ENCODE data around the gene MACF1.
"Not testable (repeated sequence)": the region's sequence is repeated elsewhere in the genome, so short reads cannot be mapped to it uniquely, and the experiment has no call there.

The MACF1 gene

DNA sequence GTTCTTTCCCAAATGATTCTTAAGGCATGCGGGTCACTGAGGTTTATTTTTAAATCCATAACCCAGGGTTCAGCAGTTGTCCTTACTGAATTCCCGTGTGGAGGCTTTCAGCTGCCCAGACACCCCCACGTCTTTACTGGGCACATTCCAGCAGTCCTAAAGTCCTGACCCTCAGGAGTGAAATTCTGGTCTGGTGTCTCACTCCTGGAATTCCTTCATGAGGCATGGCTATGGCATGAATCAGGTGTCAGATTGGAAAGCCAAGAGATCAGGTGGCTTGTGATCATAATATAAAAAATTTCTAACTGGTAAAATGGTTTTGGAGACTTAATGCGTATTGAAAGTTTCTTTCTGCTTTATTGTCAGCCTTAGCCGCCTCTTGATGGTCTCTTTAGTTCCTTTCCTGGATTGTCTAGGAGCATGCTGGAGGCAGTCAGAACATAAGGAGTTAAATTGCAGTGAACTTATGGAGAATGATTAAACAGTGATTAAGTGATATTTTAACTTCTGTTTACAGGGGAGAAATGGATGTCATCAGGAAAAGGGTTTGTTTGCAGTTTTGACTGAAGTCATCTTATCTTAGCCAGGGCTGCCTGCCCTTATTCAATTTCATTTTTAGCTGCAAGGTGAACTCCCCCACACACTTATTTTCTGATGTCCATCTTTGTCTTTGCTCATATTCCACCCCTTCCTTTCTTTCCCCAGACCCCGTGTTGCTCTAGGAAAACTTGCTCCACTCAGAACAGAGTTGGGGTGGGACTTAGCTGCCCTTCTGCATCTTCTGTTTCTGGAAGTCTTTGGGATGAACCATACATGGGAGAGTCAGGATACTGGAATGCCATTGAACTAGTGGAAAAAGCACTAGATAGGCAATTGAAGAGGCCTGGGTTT is 25.7 kb upstream of the MACF1 start:
- FAIRE-seq (no peak), DNase-seq (ENCODE audit: low spot score) (peak; percentile 82)

DNA sequence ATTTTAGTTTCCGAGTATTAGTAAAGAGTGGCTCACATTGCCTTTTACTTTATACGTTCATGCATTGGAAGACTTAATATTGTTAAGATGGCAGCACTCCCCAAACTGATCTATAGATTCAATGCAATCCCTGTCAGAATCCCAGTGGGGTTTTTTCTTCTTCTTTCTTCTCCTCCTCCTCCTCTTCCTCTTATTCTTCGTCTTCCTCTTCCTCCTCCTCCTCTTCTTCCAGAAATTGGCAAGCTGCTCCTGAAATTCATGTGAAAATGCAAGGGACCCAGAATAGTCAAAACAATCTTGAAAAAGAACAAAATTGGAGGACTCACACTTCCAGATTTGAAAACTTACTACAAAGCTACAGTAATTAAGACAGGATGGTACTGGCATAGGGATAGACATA is 23.2 kb upstream of the MACF1 start:
- DNase-seq (ENCODE audit: low spot score) (no peak), FAIRE-seq (no peak)

GRCh38 chr1:39182804-39183203 is 21.7 kb upstream of the MACF1 start:
- DNase-seq (ENCODE audit: low spot score): no peak
- FAIRE-seq: no peak

GRCh38 chr1:39183503-39184353 is 20.8 kb upstream of the MACF1 start:
- DNase-seq (ENCODE audit: low spot score) (peak; percentile 84), FAIRE-seq (peak; percentile 56)

DNA sequence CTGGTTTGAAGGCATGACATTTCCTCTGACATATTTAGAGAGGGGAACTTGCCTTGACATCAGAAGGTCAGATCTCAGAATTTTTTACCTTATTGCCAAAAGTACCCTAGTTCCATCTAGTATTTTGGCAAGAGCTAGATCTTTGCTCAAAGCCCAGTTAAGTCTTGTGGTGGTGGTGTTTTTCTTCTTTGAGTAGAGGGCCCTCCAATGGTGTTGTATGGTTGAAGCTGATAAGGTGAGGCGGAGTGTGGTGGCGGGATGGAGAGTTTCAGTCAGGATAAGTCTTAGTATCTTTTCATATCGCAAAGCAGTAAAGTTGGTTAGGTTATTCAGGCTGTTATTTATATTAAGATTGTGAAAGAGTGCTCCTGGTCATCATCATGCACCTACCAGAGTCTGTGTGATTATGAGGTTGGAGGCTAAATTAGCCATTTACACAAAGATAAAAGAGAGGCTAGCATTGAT is 20.1 kb upstream of the MACF1 start:
- no peak for DNase-seq (ENCODE audit: low spot score)
- FAIRE-seq: no peak

DNA sequence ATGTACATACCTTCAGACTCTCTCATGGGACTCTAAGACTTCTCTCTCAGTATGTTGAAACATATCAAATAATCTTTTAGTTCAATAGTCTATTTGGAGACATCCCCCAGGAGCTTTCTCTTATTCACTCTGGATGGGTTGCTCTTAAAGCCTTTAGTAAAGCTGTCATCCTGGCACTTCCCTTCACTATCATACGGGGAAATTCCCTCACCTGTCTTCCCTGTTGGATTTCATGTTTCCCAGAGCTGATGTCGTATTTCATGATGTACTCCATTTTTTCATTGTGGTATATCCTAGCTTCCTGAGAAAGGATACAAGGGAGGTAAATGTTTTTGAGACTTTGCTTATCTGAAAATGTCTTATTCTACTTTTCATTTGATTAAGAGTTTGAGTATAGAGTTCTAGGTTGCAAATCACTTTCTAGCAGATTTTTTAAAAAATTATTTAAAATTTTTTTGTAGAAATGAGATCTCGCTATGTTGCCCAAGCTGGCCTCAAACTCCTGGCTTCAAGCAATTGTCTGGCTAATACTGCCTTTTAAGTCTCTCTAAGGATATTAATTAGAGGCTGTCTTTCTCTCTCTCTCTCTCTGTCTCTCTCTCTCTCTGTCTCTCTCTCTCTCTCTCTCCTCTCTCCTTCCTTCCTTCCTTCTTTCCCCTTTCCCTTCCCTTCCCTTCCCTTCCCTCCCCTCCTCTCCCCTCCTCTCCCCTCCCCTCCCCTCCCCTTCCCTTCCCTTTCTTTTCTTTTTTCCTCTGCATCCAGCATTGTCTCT is 17.0 kb upstream of the MACF1 start:
- FAIRE-seq: no peak
- DNase-seq (ENCODE audit: low spot score): no peak

DNA sequence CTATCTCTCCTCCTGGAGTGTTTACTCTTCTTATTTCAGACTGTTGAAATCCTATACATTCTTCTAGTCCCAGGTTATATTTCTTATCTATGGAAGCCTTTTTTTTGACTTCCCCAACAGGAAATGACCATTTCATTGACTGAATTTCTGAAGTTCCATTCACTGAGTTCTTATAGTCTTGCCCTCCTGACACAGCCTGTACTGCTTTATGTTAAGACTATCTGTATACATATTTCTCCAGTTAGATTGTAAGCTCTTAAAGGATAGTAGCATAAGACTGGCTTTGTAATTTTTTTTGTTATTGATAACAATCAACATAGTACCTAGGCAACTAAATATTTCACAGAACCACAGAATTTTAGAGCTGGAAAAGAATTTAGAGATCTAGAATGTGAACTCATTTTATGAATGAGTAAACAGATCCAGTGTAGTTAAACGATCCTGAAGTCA is 14.9 kb upstream of the MACF1 start:
- no peak for DNase-seq (ENCODE audit: low spot score)
- no peak for FAIRE-seq

DNA sequence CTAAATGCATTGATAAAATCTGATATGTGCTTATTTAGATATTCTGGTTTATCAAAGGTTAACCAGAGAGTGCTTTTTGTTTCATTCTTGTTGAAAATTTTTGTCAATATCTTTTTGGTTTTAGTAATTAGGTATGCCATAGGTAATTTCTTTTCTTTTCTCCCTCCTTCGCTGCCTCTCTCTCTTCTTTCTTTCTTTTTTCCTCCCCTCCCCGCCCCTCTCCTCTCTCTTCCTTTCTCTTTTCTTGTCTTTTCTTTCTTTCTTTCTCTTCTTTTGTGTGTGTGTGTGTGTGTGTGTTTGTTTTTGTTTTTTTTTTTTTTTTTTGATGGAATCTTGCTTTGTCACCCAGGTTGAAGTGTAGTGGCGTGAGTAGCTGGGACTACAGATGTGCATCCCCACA is 14.4 kb upstream of the MACF1 start:
- FAIRE-seq (no peak), DNase-seq (ENCODE audit: low spot score) (no peak)

GRCh38 chr1:39194398-39195051 is 10.0 kb upstream of the MACF1 start:
- FAIRE-seq: no peak
- DNase-seq (ENCODE audit: low spot score): no peak

GRCh38 chr1:39195166-39196111 is 9.1 kb upstream of the MACF1 start:
- DNase-seq (ENCODE audit: low spot score): no peak
- no peak for FAIRE-seq

GRCh38 chr1:39196244-39197215 is 8.0 kb upstream of the MACF1 start:
- FAIRE-seq (no peak), DNase-seq (ENCODE audit: low spot score) (peak; percentile 59)

DNA sequence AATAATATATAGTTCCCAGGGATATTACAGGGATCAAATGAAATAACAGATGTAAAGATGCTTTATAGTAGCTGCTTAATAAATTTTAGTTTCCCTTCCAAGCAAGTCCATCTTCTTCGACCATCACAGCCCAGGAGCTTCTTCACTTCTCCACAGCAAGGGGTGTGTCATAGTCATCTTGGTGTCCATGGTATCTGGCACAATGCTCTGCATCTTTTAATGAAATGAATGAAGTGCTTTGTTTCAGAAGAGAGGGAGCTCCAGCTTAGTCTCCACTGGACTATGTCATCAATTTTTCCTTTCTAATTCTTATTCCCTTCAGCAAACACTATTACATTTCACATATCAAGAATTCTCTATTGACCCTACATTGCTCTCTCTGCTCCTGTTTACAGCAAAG is 4.9 kb upstream of the MACF1 start:
- FAIRE-seq (no peak), DNase-seq (ENCODE audit: low spot score) (no peak)

- FAIRE-seq (no peak), DNase-seq (ENCODE audit: low spot score) (peak; percentile 40)
Observed at GRCh38 chr1:39205102-39205780, 746 bp downstream of the MACF1 start.

GRCh38 chr1:39205781-39206464 is 1.4 kb downstream of the MACF1 start:
- FAIRE-seq (no peak), DNase-seq (ENCODE audit: low spot score) (no peak)

DNA sequence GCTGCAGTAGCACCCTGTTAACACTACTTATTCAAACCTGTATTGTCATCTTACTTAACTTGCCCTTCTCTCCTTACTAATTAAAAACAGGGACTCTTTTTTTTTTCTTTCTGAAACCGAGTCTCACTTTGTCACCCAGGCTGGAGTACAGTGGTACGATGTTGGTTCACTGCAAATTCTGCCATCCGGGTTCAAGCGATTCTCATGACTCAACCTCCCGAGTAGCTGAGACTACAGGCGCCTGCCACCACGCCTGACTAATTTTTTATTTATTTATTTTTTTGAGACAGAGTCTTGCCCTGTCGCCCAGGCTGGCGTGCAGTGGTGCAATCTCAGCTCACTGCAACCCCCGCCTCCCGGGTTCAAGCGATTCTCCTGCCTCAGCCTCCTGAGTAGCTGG is 3.9 kb downstream of the MACF1 start:
- not testable (repeated sequence) for FAIRE-seq; DNase-seq (ENCODE audit: low spot score)

DNA sequence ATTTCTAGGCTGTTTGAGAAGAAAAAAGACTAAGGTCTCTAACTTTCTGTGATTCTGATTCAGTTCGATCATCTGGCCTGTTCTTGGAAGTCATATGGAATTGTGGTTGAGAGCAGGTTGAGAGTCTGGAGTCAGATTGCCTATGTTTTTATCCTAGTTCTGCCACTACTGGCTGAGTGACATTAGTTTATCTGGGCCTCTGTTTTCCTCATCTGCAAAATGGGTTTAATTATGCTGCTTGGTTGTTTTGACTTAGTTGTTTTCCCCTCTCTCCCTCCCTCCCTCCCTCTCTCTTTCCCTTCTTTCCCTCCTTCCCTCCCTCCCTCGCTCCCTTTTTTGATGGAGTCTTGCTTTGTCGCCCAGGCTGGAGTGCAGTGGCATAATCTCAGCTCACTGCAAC is 6.2 kb downstream of the MACF1 start:
- no peak for DNase-seq (ENCODE audit: low spot score)
- no peak for FAIRE-seq

DNA sequence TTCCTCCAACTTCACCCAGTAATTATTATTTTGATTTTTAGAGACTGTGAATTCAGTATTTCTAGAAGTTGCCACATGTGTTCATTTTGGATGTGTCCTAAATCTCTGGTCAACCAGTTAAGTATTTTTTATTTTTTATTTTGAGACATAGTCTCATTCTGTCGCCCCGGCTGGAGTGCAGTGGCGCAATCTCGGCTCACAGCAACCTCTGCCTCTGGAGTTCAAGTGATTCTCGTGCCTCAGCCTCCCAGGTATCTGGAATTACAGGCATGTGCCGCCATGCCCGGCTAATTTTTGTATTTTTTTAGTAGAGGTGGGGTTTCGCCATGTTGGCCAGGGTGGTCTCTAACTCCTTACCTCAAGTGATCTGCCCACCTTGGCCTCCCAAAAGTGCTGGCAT is 8.0 kb downstream of the MACF1 start:
- no peak for FAIRE-seq
- DNase-seq (ENCODE audit: low spot score): no peak

Data from urothelium cell line (cell line).